Right cardiac atrium (tissue), 5 donors: ENCODE data around the gene FEV. TPM values are rescaled to one million over a fixed set of nuclear protein-coding genes. Genes with fewer than 3 reads are reported as not detected.

ENCODE experiments used
- ATAC-seq, 2 donors: fragments of 200-7000 bp; cut with Tn5 transposase; one replicate each; pipeline versions ENCODE4 v1.8.0 to v1.9.1; 2020; ENCODE audit warnings: moderate library complexity in 2 of 2, mild to moderate bottlenecking in 1 of 2
- DNase-seq, 3 donors: peaks; one replicate each; pipeline ENCODE4 v3.0.0-alpha.2; 2020
- H3K27ac ChIP-seq: one replicate; pipeline ENCODE4 v1.5.1; 2013; ENCODE audit warnings: mild to moderate bottlenecking, low read length, control low read depth, moderate library complexity
- H3K27me3 ChIP-seq: one replicate; pipeline ENCODE4 v1.6.1; 2013; ENCODE audit not compliant: control insufficient read depth, insufficient read depth
- H3K4me1 ChIP-seq: one replicate; pipeline ENCODE4 v1.6.1; 2013; ENCODE audit warnings: low read length; ENCODE audit not compliant: control insufficient read depth, insufficient read depth
- H3K4me3 ChIP-seq: one replicate; pipeline ENCODE4 v1.5.1; 2013; ENCODE audit warnings: low read length, control low read depth
- H3K9me3 ChIP-seq: one replicate; pipeline ENCODE4 v1.6.1; 2013; ENCODE audit warnings: low read length; ENCODE audit not compliant: control insufficient read depth
- WGBS: extraction: QIAGEN DNeasy Blood & Tissue Kit; methylation state at CpG from one replicate; pipeline ENCODE4 v1.1.7; 2013; 5-methylcytosine and 5-hydroxymethylcytosine counted together
- intact Hi-C, 4 donors: fragments of 100-400 bp; cut with DNase I; formaldehyde crosslinking; loops; one replicate each; pipeline versions ENCODE4 v1.11.0 to v1.14.0; 2022 to 2023
- polyA plus RNA-seq: library from polyadenylated mRNA; stranded (reverse); fragments of 200-250 nt; gene quantifications from one replicate; pipeline ENCODE4 v1.2.3, GENCODE V29; 2013
- total RNA-seq, 4 donors: library from RNA; stranded (reverse); fragmentation: NEBNext Ultra II Directional; extraction: Animal tissue kit (Norgen Biotek cat#: 25700); gene quantifications; one replicate each; pipeline ENCODE4 v1.2.1, GENCODE V29; 2021
- donor health status: healthy with polysubstance abuse.
- donor health status: DM: no; HTN: yes; CAD: no.
- donor health status: DM: no; HTN: no; CAD: no.
- donor health status: DM: no; HTN: yes; CAD: no; lungs with severe emphysema.
- donor health status: DM: yes; HTN: yes; CAD: no.

FEV gene
- total and polyA plus RNA-seq, 5 donors = not detected

DNA sequence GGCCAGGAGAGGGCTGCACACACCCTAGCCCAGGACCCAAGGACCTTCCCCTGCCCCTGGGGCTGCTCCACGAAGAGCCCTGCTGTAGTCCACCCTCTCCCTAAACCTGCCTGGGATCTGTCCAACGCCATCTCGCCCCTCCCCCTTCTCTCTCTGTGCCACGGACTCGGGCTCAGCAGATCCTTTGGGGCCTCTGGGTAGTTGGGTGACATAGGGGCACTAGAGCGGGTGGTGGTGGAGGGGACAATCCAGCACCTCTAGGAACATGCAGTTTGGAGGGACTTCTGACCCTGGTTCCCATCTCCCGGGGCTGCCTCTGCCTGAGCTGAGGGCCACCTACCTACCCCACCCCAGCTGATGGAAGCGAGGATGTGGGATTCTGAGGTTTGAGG, 15.6 kb upstream of the FEV start:
- no peaks in the 10 kb centered on the region for H3K9me3 ChIP-seq
- no peak overlapping the region for H3K27ac ChIP-seq
- no peak overlapping the region for H3K4me3 ChIP-seq
- H3K27me3 ChIP-seq = no peaks in the 10 kb centered on the region
- ATAC-seq = no peak
- peaks cover 2% of the 10 kb centered on the region for H3K4me1 ChIP-seq
- WGBS = 23% methylated on average over 8 of the region's 8 CpGs
- intact Hi-C loops = no loop called here
- no peak for DNase-seq

DNA sequence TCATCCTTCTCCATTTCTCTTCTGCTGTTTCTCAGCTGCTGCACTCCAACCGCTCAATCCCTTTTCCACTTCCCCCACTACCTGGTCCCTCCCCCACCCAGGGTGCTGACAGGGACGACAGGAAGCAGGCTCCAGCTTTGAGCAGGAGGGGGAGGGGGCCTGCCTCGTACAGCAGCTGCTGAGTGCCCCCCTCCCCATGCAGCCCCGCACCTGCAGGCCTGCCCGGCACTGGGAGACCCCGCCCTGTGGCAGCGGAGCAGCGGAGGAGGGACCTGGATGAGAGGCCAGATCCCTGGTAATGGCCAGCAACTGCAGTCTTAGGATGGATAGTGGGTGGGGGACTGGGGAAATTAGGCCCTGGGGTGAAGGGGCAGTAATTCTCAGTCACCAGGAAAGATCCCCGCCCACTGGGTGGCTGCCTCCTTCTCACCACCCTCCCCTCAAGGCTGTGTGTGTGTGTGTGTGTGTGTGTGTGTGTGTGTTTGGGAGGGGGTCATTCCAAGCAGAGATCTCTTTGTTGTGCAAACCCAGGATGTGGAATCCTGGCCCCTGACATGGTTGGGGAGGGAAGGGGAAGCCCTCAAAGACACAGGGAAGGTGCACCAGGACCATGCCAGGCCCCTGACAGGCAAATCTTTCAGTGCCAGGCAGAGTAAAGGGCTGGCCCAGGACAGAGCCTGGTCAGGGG, 15.0 kb upstream of the FEV start:
- ATAC-seq (no peak), DNase-seq (no peak)
- Histone ChIP-seq H3K4me1 (peaks cover 2% of the 10 kb centered on the region), H3K27me3 (no peaks in the 10 kb centered on the region), H3K4me3 (no peak overlapping the region), H3K9me3 (no peaks in the 10 kb centered on the region), H3K27ac (no peak overlapping the region)
- intact Hi-C loops = no loop called here
- 7% methylated on average over 9 of the region's 9 CpGs for WGBS

DNA sequence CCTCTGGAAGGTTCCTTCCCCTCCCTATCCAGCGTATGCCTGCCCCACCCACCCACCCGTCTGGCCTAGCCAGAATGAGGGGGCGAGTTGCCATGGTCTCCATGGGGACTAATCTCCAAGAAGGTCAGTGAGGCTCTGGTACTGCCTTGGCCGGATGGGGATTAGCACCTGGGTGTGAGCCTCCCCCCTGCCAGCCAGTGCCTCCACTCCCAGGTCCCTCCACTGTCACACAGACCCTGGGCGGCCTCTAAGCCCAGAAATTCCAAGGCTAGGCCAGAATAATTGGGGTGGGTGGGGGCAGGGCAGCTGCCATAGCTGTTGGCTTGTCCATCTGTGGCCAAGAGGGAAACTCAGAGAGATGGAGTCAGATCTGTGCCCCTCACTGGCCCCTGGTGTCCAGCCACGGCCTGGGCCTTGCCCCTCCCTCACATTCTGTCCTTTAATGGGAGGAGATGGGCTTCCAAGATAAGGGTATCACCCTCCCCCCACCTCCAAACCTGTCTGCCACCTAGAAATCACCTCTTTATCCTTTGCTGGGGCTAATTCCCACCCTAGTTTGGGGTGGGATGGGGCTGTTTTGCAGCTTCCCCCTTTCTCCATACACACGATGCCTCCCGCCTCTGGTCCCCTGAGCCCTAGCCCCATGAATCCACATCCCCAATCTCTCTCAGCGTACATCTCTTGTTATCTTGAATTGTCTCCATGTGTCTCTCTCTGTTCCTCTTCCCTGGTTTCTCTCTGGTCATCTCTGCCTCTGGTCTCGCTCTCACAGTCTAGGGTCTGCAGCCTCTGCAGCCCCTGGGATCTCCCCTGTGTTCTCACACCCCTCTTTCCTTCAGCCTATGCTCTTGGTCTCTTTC, 14.3 kb upstream of the FEV start:
- intact Hi-C loops = no loop called here

DNA sequence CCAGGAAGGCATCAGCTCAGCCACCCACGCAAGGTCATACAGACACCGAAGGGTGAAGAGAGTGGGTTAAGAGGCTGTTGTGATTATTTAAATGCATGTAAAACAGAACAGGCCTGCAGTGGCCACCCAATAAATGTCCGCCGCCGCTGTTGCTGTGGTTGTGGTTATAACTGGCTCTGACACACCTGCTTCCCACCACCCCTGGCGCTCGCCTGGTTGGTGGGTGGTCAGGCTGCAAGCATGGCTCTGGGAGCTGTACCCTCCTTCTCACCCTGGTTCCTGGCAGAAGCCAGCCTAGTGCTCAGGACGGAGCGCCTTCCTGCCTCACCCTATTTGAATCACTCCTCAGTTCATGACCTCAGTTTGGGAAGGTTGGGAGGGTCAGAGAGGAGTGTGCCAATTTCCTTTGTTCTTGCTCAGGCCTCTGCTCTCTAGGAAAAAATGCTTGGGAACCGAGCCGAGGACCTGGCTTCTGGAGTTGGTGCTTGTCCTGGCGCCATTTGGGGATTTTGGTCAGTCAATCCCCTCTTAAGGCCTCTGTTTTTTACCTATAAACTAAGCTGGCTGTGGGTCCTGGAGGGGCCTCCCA, 13.5 kb upstream of the FEV start:
- no peak for ATAC-seq
- intact Hi-C loops = no loop called here

More for the DNA sequence above, 14.3 kb upstream of the FEV start:
- WGBS = 45% methylated on average over 10 of the region's 10 CpGs
- H3K4me1 ChIP-seq = peaks cover 2% of the 10 kb centered on the region
- ATAC-seq (no peak), DNase-seq (no peak)
- H3K4me3 ChIP-seq = no peak overlapping the region
- no peaks in the 10 kb centered on the region for H3K9me3 ChIP-seq
- H3K27me3 ChIP-seq = no peaks in the 10 kb centered on the region
- H3K27ac ChIP-seq = no peak overlapping the region

DNA sequence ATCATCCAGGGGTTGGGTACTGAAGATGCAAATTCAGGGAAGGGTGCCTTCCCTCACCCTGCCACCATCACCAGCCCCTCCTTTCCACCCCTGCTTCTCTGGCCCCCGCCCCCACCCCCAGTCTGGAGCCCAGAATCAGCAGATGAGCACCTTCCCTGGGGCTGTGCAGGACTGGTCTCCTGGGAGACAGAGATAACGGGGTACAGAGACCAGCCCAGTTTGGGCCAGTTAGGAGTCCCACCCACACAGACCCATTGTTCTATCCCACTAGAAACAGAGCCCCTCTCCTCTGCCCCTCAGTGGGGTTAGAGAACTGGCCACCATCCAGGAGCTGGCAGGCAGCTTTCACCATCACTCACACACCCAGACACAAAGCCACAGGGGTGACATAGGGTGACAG, 12.7 kb upstream of the FEV start:
- DNase-seq = no peak
- intact Hi-C loops = no loop called here
- 25% methylated on average over 2 of the region's 2 CpGs for WGBS
- Histone ChIP-seq H3K27me3 (no peaks in the 10 kb centered on the region), H3K4me3 (no peak overlapping the region), H3K4me1 (peaks cover 2% of the 10 kb centered on the region), H3K27ac (no peak overlapping the region), H3K9me3 (no peaks in the 10 kb centered on the region)
- ATAC-seq = no peak

More for the DNA sequence above, 13.5 kb upstream of the FEV start:
- Histone ChIP-seq H3K4me1 (peaks cover 2% of the 10 kb centered on the region), H3K27me3 (no peaks in the 10 kb centered on the region), H3K27ac (no peak overlapping the region), H3K9me3 (no peaks in the 10 kb centered on the region), H3K4me3 (no peak overlapping the region)
- DNase-seq = no peak
- 62% methylated on average over 12 of the region's 12 CpGs for WGBS

DNA sequence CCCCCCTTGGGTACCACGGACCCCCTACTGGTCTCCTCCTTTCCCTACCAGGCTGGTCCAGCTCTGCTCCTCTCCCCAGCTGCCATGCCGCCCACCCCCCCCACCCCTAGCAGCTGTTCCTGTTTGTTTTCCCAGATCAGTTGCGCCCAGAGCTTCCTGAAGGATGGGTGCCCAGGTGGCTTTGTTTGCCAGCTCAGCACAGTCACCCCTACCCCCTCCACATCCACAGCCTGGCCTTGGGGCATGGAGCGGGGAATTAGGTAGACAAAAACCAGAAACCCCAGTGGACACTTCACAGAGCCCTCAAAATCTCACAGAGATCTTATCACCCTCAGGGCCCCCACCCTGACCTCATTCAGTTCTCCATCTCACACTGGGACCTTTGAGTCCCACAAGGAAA, 12.0 kb upstream of the FEV start:
- intact Hi-C loops = no loop called here
- DNase-seq = no peak
- H3K4me3 ChIP-seq = no peak overlapping the region
- H3K27me3 ChIP-seq = no peaks in the 10 kb centered on the region
- no peaks in the 10 kb centered on the region for H3K9me3 ChIP-seq
- H3K27ac ChIP-seq = no peak overlapping the region
- WGBS = 37% methylated on average over 4 of the region's 4 CpGs
- peaks cover 2% of the 10 kb centered on the region for H3K4me1 ChIP-seq
- no peak for ATAC-seq

DNA sequence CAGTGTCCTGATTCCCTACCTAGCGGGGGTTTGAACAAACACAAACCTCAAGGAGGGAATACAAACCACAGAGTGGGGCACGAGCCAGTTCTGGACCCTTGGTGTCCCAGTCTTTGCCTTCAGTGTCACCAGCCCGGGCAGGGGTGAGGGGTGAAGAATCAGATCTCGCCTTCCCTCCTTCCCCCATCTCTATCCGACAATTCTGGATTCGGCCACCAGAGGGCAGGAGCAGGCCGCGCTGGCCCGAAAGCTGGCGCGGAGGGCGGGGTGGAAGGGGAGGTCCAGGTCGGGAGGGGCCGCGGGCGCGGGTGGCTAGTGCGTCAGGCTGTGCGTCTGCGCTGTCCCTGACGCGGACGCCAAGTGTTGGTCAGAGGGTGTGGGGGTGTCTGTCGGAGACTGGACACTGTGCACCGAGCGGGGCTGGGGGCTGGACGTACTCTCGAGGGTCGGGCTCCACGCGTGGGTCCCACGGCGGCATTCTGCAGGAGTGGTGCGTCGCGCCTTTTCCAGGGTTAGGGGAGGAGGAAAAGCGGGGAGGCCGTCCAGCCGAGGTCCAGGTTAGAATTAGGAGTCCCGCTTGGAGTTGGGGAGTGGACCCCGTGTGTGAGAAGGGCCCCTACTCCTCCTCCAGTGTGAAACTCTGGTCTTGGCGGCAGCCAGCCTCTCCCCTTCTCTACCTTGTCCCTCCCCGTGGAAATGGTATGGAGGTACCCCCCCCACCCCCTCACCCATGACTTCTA, 11.2 kb upstream of the FEV start:
- ATAC-seq (peak; percentile 88 to 93), DNase-seq (peak; percentile 91 to 93 (median 93))
- Histone ChIP-seq H3K4me1 (no peaks in the 10 kb centered on the region), H3K4me3 (peak overlapping the region; percentile 13), H3K9me3 (no peaks in the 10 kb centered on the region), H3K27me3 (no peaks in the 10 kb centered on the region), H3K27ac (no peak overlapping the region)
- WGBS = 4% methylated on average over 43 of the region's 43 CpGs
- intact Hi-C loops = no loop called here

DNA sequence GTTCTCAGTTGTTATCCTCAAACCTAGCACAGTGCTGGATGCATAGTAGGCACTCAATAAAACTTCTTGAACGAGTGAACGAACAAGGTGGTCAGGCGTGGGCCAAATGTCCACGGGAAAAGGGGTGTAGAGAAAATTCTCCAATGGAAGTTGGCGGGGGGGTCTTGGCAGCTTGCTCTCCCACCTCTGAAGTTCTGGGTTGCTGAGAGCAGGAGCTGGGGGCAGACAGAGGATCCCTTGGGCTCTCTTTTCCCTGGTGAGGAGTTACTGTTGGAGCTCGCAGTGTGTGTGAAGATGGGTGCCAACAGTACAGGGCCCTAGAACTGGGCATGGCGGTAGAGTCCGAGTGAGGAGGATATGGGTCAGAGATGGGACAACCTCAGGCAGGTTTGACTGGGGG, 10.6 kb upstream of the FEV start:
- 19% methylated on average over 8 of the region's 8 CpGs for WGBS
- intact Hi-C loops = no loop called here
- ATAC-seq (no peak), DNase-seq (no peak)
- Histone ChIP-seq H3K4me1 (no peaks in the 10 kb centered on the region), H3K9me3 (no peaks in the 10 kb centered on the region), H3K27me3 (no peaks in the 10 kb centered on the region), H3K4me3 (no peak overlapping the region), H3K27ac (no peak overlapping the region)

DNA sequence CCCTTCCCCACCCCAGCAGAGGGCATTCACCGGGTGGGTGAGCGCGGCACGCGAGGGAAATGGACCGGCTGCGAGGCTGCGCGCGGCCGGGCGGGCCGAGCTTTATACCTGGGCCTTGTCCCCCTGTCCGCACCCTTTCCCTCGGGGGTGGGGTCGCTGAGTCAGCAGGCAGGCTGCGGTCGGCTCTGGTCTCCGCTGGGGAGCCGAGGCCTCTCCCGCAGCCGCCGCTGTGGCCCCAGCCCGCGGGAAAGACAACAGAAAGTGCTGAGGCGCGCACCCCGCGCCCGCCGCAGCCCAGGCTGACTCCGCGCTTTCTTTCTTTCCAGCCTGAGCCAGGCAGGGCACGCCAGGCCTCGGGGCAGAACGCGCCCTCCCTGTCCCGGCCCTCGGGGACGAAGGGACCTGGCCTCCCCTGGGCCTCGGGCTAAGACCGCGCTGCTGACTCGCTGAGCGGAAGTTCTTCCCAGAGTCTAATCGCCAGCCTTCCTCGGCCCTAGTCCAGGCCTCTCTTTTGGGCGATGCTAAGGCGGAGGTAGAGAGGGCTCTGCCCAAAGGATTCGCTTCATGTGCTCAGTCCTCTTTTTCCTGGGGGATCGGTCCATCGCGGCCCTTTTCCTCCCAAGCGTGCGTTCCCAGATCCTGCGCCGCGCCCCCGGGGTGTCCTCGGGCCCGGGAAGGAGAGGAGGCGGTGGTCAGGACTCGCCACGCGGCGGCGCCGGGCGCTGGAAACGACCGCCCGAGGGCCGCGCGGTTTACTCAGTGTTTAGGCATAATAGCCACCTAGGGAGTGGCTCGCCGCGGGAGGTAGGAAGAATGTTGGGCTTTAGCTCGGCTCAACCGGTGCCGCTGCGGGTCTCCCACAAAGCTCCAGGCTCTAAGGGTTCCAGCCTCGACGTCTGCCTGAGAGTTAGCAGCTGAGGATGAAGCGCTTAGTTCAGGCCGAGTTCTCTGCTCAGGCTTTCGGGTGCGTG, 8.6 kb upstream of the FEV start, which contains the start of gene CRYBA2:
Gene CRYBA2, minus strand, starts transcription at position 78 of the 971 bp plus-strand sequence. CDS start 246 bp downstream, outside the sequence.
- DNase-seq = no peak
- Histone ChIP-seq H3K4me3 (peak within 1 kb of the TSS; percentile 43), H3K27me3 (no peaks in the 10 kb centered on the region), H3K4me1 (no peaks in the 10 kb centered on the region), H3K27ac (no peak within 1 kb of the TSS), H3K9me3 (no peaks in the 10 kb centered on the region)
- WGBS = 1% methylated on average over 88 of the region's 88 CpGs
- intact Hi-C loops = no loop called here
- ATAC-seq = peak; percentile 10 to 22
